ENCODE data around the gene RPS29. TPM values are rescaled to one million over a fixed set of nuclear protein-coding genes. Genes with fewer than 3 reads are reported as not detected.

Gene RPS29
- total and polyA plus RNA-seq, 10 of the 15 experiments (the other 5 are each of a cell fraction or from before 2014, with no cell fraction given): 2,685 to 10,815 (median 4,359) TPM

DNA sequence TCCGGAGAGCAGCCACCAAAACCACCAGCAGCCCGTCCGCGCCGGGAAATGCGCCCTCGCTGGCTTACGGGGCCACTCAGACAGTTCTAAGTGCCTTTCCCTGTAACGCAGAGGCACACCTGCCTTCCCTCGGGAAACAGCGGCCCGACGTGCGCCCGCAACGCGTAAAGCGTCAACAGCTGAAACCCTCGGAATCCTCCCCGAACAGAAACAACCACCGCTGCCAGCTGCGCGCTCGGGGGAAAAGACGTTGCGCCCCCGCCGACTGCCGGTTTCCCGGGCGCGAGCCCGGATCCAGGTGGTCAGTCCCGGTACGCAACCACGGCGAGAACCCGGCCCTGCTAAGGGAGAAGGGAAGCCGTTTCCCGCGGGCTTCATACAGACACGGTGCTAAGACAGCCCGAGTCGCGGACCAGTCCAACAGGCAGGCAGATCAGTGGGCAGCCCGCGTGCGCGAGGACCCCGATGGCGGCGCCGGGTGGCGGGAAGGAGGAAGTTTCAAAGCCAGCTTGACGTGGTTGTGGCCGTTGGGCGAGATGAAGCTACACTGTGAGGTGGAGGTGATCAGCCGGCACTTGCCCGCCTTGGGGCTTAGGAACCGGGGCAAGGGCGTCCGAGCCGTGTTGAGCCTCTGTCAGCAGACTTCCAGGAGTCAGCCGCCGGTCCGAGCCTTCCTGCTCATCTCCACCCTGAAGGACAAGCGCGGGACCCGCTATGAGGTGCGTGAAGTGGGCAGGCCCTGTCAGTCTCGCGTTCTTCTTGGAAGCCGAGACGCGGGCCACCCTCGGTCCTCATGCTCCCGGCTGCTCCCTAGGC is 12.5 kb upstream of the RPS29 start, which contains the start of gene LRR1 (continued):
- TF ChIP-seq, protein P1, sequence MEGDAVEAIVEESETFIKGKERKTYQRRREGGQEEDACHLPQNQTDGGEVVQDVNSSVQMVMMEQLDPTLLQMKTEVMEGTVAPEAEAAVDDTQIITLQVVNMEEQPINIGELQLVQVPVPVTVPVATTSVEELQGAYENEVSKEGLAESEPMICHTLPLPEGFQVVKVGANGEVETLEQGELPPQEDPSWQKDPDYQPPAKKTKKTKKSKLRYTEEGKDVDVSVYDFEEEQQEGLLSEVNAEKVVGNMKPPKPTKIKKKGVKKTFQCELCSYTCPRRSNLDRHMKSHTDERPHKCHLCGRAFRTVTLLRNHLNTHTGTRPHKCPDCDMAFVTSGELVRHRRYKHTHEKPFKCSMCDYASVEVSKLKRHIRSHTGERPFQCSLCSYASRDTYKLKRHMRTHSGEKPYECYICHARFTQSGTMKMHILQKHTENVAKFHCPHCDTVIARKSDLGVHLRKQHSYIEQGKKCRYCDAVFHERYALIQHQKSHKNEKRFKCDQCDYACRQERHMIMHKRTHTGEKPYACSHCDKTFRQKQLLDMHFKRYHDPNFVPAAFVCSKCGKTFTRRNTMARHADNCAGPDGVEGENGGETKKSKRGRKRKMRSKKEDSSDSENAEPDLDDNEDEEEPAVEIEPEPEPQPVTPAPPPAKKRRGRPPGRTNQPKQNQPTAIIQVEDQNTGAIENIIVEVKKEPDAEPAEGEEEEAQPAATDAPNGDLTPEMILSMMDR (IDR thresholded peaks at IDR 0.05 in 2 of 3, conservative IDR thresholded peaks at IDR 0.05 in 1 of 3; ENCODE audit: control insufficient read depth in 2 of 3, extremely low read depth in 1 of 3, insufficient read depth in 1 of 3, low read depth in 3 of 3, low read length in 3 of 3): no peak
- TF ChIP-seq HDAC2 (IDR thresholded peaks at IDR 0.05): 0 out of 2 replicates have a peak, but pooled peaks have one; percentile 28
- no peak for TF ChIP-seq ZNF622 (IDR thresholded peaks at IDR 0.05)
- TF ChIP-seq MYC (IDR thresholded peaks at IDR 0.05; ENCODE audit: insufficient read depth, insufficient read length, insufficient replicate concordance, low read length, severe bottlenecking): peak; percentile 74
- no peak for TF ChIP-seq CBX3 (IDR thresholded peaks at IDR 0.05; ENCODE audit: borderline replicate concordance, low read depth)
- TF ChIP-seq NBN (IDR thresholded peaks at IDR 0.05): peak; percentile 97
- no peak for TF ChIP-seq FOXM1 (IDR thresholded peaks at IDR 0.05; ENCODE audit: low read depth, low read length)
- TF ChIP-seq IKZF2 (IDR thresholded peaks at IDR 0.05): peak; percentile 58 to 87; a peak in 3 of 4 replicates
- TF ChIP-seq MEF2B (IDR thresholded peaks at IDR 0.05; ENCODE audit: partially characterized antibody, poor library complexity, severe bottlenecking): peak; percentile 77
- TF ChIP-seq CREM (IDR thresholded peaks at IDR 0.05; ENCODE audit: low read depth): peak; percentile 60; the same call in 1 of the 2 replicates
- peak; percentile 31 for TF ChIP-seq SP1 (IDR thresholded peaks at IDR 0.05; ENCODE audit: low read depth, low read length)
- TF ChIP-seq RCOR1 (conservative IDR thresholded peaks at IDR 0.05; ENCODE audit: low read depth, low read length): no peak
- TF ChIP-seq JUNB (IDR thresholded peaks at IDR 0.05): no peak
- peak; percentile 61 for TF ChIP-seq EED (IDR thresholded peaks at IDR 0.05; ENCODE audit: low read depth)
- TF ChIP-seq PML (IDR thresholded peaks at IDR 0.05; ENCODE audit: low read length): no peak; the same call in none of the 2 replicates
- no peak for TF ChIP-seq SREBF2 (IDR thresholded peaks at IDR 0.05; ENCODE audit: low read length)
- peak; percentile 44; the same call in 2 of the 3 replicates for TF ChIP-seq POU2F2 (IDR thresholded peaks at IDR 0.05; ENCODE audit: borderline replicate concordance, low read depth, low read length)
- TF ChIP-seq ZNF274 (IDR thresholded peaks at IDR 0.05; ENCODE audit: insufficient read depth, insufficient read length): no peak
- TF ChIP-seq RB1 (IDR thresholded peaks at IDR 0.05; ENCODE audit: borderline replicate concordance): peak; percentile 96; the same call in 1 of the 2 replicates
- no peak; the same call in 1 of the 2 replicates for TF ChIP-seq GATAD2B (conservative IDR thresholded peaks at IDR 0.05; ENCODE audit: low read depth)
- TF ChIP-seq MYB (IDR thresholded peaks at IDR 0.05; ENCODE audit: borderline replicate concordance, low read depth, low read length): peak; percentile 94
- TF ChIP-seq BHLHE40 (IDR thresholded peaks at IDR 0.05; ENCODE audit: borderline replicate concordance in 1 of 2, low read depth in 2 of 2, low read length in 1 of 2): peak in 1 of 2 experiments; percentile 63; a peak in 2 of 4 replicates
- TF ChIP-seq, protein P2, sequence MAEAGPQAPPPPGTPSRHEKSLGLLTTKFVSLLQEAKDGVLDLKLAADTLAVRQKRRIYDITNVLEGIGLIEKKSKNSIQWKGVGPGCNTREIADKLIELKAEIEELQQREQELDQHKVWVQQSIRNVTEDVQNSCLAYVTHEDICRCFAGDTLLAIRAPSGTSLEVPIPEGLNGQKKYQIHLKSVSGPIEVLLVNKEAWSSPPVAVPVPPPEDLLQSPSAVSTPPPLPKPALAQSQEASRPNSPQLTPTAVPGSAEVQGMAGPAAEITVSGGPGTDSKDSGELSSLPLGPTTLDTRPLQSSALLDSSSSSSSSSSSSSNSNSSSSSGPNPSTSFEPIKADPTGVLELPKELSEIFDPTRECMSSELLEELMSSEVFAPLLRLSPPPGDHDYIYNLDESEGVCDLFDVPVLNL (IDR thresholded peaks at IDR 0.05; ENCODE audit: low read depth, low read length): peak; percentile 98
- TF ChIP-seq, protein P3, sequence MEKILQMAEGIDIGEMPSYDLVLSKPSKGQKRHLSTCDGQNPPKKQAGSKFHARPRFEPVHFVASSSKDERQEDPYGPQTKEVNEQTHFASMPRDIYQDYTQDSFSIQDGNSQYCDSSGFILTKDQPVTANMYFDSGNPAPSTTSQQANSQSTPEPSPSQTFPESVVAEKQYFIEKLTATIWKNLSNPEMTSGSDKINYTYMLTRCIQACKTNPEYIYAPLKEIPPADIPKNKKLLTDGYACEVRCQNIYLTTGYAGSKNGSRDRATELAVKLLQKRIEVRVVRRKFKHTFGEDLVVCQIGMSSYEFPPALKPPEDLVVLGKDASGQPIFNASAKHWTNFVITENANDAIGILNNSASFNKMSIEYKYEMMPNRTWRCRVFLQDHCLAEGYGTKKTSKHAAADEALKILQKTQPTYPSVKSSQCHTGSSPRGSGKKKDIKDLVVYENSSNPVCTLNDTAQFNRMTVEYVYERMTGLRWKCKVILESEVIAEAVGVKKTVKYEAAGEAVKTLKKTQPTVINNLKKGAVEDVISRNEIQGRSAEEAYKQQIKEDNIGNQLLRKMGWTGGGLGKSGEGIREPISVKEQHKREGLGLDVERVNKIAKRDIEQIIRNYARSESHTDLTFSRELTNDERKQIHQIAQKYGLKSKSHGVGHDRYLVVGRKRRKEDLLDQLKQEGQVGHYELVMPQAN (conservative IDR thresholded peaks at IDR 0.05): peak; percentile 98
- TF ChIP-seq CHD4 (IDR thresholded peaks at IDR 0.05): no peak
- TF ChIP-seq BMI1 (IDR thresholded peaks at IDR 0.05; ENCODE audit: borderline replicate concordance): no peak
- TF ChIP-seq NR2C2 (IDR thresholded peaks at IDR 0.05; ENCODE audit: borderline replicate concordance, control insufficient read depth, insufficient read length, low read depth): no peak
- TF ChIP-seq RFX5 (IDR thresholded peaks at IDR 0.05; ENCODE audit: low read depth, low read length): no peak

Data from GM12878 (cell line).